ENCODE results near the gene NEUROG3. TPM values are rescaled to one million over a fixed set of nuclear protein-coding genes. Genes with fewer than 3 reads are reported as not detected.

The NEUROG3 gene
- total RNA-seq, 1 donor from 2014 or later = 0.91 TPM

- peaks cover 97% of the 10 kb centered on the region for H3K27me3 Mint-ChIP-seq (ENCODE audit: low read depth)
- peaks cover 35% of the 10 kb centered on the region for H3K4me1 Mint-ChIP-seq
- peak overlapping the region; percentile 3 for H3K4me3 Mint-ChIP-seq
- no peak overlapping the region for H3K27ac Mint-ChIP-seq (ENCODE audit: unreplicated experiment)
- no peak for TF ChIP-seq CTCF (conservative IDR thresholded peaks at IDR 0.05)
- H3K9me3 Mint-ChIP-seq = no peaks in the 10 kb centered on the region
- H3K36me3 Mint-ChIP-seq (ENCODE audit: low read depth) = no peaks in the 10 kb centered on the region
- no peak for DNase-seq (ENCODE audit: low read depth, low spot score)
Observed at GRCh38 chr10:69562731-69563254, 10.4 kb downstream of the NEUROG3 start.

DNA sequence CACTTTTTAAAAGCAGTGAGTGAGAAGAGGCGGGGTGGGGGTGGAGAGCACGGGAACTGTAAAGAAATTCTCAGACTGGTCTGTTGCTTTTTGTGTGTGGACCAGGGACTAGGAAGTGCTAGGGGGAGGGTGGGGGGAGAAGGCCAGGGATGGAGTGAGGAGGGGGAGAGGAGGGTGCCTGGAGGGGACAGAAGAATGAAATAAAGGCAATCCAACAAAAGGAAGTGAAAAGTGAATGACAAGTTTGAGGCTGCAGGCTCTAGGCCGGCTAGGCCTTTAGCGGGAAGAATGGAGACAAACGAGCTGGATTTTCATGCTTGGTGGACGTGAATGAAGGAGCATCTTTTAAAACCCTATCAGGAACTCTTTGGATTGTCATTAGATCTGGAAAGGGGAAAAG lies 13.7 kb downstream of the NEUROG3 start:
- Mint-ChIP-seq H3K36me3 (ENCODE audit: low read depth) (no peaks in the 10 kb centered on the region), H3K4me3 (peak overlapping the region; percentile 7), H3K27me3 (ENCODE audit: low read depth) (peaks cover 93% of the 10 kb centered on the region), H3K9me3 (no peaks in the 10 kb centered on the region), H3K4me1 (peaks cover 35% of the 10 kb centered on the region), H3K27ac (ENCODE audit: unreplicated experiment) (no peak overlapping the region)
- DNase-seq (ENCODE audit: low read depth, low spot score) = no peak
- no peak for TF ChIP-seq CTCF (conservative IDR thresholded peaks at IDR 0.05)

GRCh38 chr10:69558559-69558958 lies 14.7 kb downstream of the NEUROG3 start:
- DNase-seq (ENCODE audit: low read depth, low spot score) = no peak
- no peak overlapping the region for H3K4me3 Mint-ChIP-seq
- H3K4me1 Mint-ChIP-seq = peaks cover 34% of the 10 kb centered on the region
- TF ChIP-seq CTCF (conservative IDR thresholded peaks at IDR 0.05) = no peak
- H3K36me3 Mint-ChIP-seq (ENCODE audit: low read depth) = no peaks in the 10 kb centered on the region
- no peak overlapping the region for H3K27ac Mint-ChIP-seq (ENCODE audit: unreplicated experiment)
- peaks cover 92% of the 10 kb centered on the region for H3K27me3 Mint-ChIP-seq (ENCODE audit: low read depth)
- H3K9me3 Mint-ChIP-seq = no peaks in the 10 kb centered on the region

DNA sequence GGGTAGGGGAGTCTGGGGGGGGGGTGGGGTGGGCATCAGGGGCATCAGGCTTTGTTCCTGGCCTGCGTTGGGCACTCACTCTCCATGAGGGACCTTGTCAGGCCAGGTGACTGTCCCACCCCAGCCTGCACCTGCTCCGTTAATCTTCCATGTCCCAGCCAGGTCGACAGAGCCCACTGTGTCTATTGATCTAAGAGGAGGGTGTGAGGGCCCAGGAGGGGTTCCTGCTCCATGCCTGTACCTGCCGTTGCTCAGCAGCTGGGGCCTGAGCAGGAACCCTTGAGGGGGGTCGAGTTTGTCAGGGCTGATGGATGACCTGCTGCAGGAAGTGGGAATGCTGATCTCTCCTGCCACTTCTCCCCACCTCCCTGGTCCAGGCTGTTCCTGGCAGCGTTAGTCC lies 18.6 kb downstream of the NEUROG3 start:
- no peak for TF ChIP-seq CTCF (conservative IDR thresholded peaks at IDR 0.05)
- Mint-ChIP-seq H3K4me3 (no peak overlapping the region), H3K4me1 (peaks cover 10% of the 10 kb centered on the region), H3K27me3 (ENCODE audit: low read depth) (peaks cover 88% of the 10 kb centered on the region), H3K27ac (ENCODE audit: unreplicated experiment) (no peak overlapping the region), H3K36me3 (ENCODE audit: low read depth) (peaks cover 4% of the 10 kb centered on the region), H3K9me3 (peaks cover 7% of the 10 kb centered on the region)
- DNase-seq (ENCODE audit: low read depth, low spot score) = no peak

GRCh38 chr10:69553328-69553727 lies 19.9 kb downstream of the NEUROG3 start:
- H3K27me3 Mint-ChIP-seq (ENCODE audit: low read depth) = peaks cover 82% of the 10 kb centered on the region

More at GRCh38 chr10:69553328-69553727, 19.9 kb downstream of the NEUROG3 start:
- Mint-ChIP-seq H3K36me3 (ENCODE audit: low read depth) (peaks cover 9% of the 10 kb centered on the region), H3K27ac (ENCODE audit: unreplicated experiment) (no peak overlapping the region), H3K4me1 (no peaks in the 10 kb centered on the region), H3K4me3 (no peak overlapping the region), H3K9me3 (peaks cover 11% of the 10 kb centered on the region)
- no peak for TF ChIP-seq CTCF (conservative IDR thresholded peaks at IDR 0.05)
- DNase-seq (ENCODE audit: low read depth, low spot score) = no peak
